Measurements from ENCODE around the gene BSND.
"Not testable (repeated sequence)": the region's sequence is repeated elsewhere in the genome, so short reads cannot be mapped to it uniquely, and the experiment has no call there.

The BSND gene

DNA sequence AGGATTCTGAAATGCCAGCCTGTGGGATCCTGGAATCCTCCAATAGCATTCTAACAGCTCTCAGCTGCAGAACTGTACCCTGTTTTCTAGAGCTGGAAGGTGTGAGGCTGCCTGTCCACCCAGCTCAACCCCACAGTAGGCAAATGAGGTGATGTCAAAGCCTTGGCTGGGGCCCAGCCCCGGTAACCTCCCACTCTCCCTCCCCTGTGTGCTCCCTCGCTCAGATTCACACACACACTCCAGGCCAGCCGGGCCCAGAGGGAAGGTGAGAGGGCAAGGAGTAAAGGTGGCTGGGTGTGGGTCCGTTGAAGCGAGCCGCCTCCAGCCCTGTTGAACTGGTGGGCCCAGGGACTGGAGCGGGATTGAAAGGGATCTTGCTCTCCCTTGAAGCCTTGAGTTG lies at the start of gene BSND:
TSS of gene BSND (plus strand) at position 257 of the 400 bp plus-strand sequence. CDS start 254 bp downstream, outside the sequence.
- no peak for DNase-seq

DNA sequence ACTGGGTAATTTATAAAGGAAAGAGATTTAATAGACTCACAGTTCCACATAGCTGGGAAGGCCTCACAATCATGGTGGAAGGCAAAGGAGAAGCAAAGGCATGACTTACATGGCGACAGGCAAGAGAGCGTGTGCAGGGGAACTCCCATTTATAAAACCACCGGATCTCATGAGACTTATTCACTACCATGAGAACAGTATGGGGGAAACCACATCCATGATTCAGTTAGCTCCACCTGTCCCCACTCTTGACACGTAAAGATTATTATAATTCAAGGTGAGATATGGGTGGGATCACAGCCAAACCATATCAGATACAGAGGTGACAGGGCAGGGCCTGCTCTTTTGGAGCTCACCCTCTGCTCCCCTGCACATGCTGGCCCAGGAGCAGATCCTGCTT lies 49.7 kb upstream of the BSND start:
- no peak for DNase-seq

DNA sequence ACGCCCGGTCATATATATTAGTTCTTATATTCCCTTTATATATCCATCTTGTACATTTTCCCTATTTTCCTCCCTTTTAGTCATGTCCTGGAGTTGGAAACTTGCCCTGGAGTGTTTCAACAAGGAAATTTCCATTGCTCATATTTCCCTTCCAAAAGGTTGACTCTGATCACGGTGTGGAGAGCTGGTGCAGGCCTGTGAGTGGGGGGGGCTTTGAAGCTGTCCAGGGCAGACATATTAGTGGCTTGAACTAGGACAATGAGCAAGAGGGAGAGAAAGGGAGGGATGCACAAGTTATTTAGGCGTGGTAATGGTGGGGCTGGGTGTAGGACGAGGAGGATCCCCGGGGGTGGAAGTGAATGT lies 48.7 kb upstream of the BSND start:
- no peak for DNase-seq

DNA sequence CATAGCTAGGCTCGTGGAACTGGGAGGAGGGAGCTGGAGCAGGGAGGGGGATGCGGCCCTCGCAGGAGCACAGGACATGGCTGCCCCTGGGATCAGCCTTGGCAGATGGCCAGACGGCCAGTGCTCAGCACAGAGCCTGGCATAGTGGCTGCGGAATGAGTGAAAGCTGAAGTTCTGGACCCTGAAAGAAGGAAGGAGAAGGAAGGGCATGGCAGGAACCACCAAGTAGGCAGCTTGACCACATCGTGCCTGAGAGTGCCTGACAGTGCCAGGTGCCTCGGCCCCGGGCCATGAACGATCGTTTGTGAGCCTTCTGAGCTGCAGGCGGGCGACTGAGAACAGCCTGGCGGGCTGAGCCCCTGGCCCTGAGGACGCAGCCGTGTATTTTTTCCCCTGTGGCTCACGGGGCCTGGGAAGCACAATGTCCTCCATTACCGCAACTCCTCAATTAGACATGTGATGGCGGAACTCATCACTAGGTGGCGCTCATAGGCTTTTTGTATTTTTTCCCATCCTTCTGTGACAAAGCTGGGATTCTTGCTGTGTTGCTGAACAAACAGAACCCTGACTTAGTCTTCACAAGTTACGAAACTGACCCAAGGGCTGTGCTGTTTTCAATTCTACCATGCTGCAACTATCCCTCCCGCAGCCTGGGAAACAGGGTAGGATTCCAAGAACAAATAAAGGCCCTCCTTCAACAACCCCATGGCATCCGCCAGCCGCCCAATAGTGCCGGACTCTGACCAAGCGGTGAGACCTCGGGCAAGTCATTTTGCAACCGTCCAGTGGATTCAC lies 48.2 kb upstream of the BSND start:
- no peak for DNase-seq

DNA sequence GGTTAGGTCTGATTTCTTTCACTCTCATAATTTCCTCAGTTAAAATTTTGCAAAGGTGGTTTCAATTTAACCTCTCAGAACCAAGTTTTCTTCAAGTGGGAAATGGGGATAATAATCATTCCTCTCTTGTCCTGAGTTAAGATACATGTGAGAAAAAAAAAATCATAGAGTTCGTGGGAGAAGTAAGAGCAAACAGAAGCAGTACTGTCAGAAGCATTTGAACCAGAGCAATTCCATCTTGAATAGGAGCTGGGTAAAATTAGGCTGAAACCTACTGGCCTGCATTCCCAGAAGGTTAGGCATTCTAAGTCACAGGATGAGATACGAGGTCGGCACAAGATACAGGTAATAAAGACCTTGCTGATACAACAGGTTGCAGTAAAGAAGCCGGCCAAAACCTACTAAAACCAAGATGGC lies 46.9 kb upstream of the BSND start:
- DNase-seq = no peak

DNA sequence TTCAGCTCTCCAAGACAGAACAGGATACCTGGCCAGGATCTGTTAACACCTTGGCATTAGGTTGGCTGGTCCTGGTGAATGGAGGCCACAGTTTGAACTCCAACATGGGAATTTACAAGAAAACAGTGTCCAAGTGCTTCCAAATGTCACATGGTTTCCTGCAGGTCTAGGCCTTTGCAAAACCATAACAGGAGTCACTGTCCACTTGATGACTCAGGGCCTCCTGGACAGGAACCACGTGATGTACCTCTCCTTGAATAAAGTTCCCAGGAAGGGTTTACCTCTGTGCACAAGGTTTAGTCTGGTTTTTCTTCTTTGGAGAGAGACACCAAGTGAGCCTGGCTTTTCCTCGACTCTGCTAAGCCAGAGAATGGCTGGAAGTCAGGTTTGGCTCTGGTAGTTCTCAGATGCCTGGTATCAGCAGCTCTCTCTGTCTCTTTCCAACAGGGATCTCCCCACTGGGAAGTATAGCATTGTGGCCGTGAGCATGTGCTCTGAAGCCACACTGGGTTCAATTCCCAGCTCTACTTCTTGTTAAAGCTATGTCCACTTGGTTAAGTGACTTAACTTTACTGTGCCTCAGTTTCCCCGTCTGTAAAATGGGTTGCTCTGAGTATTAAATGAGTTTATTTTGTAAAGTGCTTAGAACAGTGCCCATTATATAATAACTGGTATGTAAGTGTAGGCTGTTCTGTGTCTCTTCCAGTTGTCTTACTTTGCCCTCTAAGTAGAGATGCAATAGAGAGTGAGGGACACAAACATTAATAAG lies 45.6 kb upstream of the BSND start:
- DNase-seq = no peak

DNA sequence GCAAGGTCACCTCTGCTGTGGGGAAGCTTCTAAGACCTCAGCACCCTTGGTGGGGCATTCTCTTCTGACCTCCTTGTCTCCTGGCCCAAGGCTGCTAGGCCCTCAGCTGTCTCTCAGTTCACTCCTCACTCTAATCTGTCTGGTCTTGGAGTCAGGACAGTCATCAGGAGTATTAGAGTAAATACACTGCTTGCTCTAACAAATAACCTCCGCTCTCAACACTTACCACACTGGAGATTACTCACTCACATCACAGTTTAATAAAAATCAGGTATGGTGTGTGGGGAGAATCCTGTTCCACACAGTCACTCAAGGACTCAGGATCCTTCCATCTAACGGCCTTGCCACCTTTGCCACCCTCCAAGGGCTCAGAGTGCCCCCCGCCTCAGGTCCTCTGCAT lies 44.9 kb upstream of the BSND start:
- no peak for DNase-seq

DNA sequence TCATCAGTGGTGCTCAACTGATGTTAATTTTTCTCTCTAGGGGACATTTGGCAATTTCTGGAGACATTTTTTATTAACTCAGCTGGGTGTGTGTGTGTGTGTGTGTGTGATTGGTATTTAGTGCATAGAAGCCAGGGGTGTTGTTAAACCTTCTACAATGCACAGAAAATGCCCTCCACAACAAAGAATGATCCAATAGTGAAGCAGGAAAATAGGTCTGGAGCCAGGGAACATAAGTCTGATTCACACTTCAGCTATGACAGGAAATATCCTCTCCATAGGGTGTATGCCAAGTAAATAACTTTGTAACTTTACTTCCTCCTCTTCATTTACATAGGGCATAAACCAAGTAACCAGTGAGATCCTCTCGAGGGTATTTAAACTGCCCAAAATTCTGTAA lies 43.4 kb upstream of the BSND start:
- DNase-seq = no peak

DNA sequence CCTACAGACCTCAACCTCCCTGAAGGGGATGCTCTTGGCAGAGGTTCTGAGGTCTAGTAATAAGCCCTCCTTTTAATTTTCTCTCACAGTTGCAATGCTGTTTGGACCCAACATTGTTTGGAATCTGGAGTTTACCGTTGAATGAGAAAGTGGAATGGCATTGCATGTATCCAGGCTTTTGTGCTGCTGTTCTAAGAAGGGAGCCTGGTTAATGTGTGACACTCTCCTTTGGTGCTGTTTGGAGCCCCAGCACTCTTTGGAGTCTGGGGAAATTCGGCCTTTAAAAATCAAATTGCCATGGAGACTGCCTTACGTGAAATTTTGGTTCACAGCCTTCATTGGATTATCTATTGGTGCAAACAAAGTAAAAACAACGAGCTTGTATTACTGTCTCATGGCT lies 42.0 kb upstream of the BSND start:
- DNase-seq = no peak

DNA sequence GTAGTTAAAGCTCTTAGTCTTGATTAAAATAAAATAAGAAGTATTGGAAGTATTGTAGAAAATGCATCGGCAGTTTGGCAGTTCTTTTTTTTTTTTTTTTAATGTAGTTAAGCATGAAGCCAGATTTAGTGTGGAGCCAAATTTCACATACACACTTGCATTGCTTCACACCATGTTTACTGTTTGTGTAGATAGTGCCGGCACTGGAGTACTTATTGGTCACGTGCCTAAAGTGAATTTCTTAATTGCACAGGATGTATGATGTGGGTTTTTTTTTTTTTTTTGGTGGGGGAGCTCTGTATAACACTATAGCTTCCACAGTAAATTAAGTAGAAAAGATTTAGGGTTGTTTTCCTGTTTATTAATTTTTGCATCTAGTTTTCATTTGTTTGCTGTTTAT lies 39.5 kb upstream of the BSND start:
- DNase-seq = no peak

DNA sequence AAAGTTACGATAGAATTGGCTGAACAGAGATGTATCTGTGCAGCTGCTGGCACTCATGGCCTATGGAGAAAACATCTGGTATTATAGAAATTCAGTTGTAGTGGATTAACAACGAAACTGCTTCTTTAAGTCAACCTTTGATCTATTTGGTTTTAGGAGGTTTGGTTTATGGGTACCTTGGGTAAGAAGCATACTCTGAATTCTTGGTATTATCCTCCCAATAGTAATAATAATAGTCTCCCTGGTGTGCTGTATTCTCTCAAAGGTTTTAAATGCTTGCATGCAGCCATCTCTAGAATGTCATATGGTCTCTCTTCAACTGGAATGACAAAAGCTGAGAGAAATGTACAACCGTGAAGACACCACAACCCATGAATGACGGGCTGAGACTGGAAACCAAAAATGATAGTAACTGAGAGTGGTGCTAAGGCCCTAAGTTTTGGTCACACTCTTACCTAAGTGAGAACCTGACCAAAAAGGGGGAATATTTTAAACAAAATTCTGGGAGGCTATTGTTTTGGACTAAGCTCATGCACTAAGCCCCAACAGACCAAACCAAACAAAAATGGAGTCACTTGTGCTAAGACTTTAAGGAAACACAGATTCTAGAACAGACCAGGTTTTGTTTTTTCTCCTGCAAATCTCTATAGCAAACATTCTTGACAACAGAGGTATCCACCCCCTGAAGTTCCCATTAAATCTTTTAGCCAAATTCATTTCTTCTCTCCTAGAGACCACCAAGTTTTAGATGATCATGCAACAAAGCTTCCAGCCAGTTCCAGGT lies 35.9 kb upstream of the BSND start:
- no peak for DNase-seq

DNA sequence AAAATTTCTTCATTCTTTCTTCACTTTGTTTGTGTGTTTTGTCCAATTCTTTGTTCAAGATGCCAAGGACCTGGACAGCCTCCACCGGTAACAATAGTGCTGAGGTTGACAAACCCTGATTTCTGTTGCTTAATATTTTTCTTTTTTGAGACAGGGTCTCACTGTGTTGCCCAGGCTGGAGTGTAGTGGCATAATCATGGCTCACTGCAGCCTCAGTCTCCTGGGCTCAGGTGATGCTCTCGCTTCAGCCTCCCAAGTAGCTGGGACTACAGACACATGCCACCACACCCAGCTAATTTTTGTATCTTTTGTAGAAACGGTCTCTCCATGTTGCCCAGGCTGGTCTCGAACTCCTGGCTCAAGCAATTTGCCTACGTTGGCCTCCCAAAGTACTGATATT lies 34.9 kb upstream of the BSND start:
- DNase-seq = not testable (repeated sequence)

DNA sequence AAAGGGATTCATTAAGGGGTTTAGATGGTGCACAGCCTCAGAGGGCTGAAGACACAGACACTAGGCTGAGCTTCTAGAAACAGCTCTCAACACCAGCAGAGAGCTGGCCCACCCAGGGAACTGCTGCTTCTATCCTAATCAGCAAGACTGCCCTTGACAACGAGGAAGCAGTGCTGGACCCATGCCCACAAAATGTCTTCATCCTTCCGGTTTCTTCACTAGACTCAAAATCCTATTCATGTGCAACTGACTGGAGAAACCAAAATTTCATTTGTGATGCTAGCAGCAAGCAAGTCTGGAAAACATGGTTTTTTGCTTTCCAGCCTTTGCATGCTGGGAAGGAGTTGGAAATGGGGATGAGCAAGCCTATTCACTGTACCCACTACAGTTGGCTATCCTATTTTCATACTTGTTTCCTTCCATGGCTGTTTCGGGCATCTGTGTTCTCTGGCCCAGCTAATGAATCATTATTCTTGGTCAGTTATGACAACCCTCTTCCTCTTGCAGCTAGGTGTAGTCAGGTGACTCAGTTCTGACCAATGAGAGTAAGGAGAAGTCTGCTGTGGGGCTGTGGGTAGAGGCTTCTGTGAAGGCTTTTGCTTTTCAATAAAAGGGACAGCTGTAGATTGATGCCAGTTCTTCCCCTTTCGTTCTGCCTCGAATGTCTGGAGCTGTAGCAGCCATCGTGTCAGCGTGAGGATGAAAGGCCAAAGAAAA lies 33.0 kb upstream of the BSND start:
- DNase-seq = no peak

DNA sequence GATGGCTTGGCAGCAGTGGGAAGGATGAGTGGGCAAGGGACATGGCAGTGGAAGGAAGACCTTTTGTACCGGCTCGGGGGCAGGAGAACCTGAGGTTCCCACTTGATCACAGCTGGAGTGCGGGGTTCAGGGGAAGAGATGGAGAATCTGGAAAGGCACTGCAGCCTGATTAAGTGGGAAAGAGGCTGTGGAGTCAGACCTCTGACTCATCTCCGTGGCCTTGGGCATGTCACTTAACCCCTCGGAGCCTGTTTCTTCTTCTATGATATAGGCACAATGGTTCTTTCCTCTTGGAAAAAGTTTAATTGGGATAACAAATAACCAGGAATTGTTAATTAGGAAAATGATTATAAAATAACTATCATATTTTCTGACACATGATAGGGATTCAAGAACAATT lies 31.4 kb upstream of the BSND start:
- DNase-seq = no peak

DNA sequence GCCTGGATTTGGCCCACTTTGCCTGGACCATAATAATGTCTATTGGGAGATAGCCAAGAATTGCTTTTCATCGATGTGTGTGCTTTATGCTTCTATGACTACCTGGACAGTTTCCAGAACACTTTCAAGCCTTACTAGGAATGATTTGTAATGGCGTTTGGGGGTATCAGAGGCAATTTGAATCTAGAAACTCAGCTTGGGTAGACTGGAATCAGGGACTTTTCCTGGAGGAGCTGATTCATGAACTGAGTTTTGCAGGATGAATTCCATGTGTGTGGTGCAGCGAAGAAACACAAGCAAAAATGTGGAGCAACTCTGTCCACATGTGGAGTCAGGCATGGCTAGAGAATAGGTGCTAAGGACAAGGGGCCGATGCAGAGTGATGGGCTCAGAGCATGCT lies 30.2 kb upstream of the BSND start:
- no peak for DNase-seq

DNA sequence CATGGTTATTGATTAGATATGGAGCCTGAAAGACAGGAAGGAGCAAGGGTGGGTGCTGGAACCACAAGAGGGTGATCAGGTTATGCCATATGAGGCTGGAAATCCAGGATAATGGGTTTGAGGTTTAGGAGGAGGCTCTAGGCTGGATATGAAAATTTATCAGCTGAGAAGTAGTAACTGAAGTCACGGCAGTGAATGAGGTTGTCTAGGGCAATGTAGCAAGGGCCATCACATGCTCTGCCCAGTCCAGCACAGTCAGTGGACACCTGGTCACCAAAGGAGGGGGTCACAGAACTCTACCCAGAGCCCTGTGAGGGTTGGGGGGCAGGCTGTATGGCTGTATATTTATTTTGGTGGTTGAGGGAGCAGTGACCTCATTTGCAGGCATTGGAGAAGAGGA lies 28.9 kb upstream of the BSND start:
- DNase-seq = no peak

DNA sequence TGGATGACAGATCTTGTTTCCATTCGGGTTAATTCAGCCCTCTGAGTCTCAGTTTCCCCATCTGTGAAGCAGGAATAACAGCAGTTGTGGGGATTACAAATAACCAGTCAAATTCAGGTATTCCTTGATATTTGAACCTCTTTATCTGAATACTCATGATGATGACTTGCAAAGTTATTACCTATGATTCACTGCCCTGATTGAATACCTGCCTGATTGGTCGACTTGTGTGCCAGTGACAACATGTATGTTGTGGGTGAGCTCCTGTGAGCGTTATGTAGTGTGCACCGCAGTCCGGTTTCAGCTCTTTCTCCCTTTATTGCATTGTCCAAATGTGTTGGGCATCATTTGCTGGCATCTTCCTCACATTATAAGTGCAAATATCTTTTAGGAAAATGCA lies 27.8 kb upstream of the BSND start:
- DNase-seq = no peak

DNA sequence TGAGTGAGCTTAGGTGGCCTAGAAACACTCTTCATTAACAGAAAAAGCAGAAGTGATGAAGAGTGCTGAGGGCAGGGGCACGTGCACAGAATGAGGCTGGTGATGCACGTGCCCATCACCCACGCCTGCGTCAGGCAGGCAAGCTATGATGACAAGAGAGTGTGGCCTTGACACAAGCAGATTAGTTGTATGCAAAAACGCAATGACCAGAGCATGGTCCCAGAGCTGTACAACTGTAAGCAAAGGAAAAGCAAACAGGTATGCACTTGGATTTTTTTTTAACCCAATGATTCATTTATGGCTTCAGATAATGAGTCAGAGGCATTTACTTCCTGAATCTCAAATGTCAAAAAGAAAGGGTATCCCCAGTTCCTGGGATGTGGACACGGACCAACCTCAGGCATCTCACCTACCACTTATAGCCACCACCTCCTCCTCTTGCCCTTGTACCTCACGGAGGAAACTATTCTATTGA lies 27.4 kb upstream of the BSND start:
- no peak for DNase-seq

DNA sequence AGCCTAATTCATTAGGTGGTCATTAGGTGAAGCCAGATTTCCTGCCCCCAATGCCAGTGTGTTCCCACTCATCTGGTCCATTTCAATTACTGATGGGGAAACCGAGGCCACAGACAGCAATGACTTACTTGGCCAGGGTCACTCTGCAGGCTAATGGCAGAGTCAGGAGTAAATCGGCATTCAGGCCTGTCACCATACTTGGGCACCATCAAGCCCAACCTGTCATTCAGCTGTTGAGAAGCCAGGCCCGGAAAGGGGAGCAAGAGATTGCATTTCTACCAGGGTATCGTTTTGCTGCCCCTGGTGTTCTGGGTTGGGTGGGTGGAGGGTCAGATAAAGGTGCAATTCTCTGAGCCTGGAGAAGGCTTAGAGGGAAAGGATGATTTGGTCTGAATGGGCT lies 26.3 kb upstream of the BSND start:
- DNase-seq = no peak

DNA sequence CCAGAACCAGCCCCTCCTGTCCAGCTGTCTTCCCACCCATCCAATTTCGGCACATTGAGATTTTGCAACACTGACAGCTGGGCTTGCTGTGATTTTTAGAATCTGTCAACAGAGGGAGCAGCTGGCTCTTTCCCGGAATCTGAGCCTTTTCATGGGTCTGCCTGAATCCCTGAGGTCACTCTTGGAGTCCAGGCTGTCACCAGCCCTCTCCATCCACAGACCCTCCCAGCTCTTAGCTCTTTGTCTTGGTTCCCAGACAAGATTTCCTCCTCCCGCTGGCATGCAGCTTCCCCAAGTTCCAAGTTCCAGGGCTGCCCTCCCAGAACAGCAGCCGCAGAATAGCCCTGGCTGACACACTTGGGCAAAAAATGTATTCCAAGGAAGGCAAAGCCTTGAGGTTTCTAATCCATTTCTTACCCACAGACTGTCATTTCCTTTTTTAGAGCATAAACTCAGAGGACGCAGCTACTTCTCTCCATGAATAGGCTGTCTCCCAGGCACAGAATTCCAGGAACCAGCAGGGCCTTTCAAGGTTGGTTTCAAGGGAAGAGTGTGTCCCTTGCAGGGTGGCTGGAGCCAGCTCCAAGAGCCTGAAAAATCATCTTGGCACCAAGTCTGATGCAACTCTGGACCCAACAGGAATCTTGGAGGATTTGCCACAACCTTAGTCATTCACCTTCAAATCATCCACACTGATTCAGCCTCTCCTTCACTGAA lies 25.4 kb upstream of the BSND start:
- no peak for DNase-seq

DNA sequence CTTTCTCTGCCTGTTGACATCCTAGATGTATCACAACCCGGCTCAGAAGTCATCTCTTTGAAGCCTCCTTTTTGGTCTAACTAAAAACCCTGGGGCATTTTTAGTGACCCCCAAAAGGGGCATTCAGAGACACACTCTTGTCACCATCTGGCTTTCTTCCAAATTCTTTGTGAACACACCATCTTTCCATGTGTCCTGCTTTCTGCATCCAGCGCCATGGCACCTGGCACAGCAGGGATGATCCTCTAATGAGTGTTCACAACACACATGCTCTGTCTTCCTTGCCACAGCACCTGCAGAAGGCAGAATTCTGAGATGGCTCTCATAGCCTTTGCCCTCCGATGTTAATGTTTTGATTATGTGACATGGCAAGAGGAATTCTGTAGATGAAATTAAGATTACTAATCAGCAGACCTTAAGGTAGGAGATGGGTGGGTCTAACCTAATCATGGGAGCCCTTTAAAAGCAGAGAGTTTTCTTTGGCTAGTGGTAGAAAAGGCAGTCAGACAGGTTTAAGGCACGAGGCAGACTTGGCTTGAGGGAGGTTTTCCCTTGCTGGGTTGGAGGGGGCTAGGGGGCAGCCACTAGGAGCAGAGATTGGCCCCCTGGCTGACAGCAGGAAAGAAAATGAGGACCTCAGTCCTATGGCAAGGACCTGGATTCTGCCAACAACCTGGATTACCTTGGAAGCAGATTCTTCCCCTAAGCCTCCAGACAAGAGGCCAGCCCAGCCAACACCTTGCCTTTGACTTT lies 23.2 kb upstream of the BSND start:
- no peak for DNase-seq

DNA sequence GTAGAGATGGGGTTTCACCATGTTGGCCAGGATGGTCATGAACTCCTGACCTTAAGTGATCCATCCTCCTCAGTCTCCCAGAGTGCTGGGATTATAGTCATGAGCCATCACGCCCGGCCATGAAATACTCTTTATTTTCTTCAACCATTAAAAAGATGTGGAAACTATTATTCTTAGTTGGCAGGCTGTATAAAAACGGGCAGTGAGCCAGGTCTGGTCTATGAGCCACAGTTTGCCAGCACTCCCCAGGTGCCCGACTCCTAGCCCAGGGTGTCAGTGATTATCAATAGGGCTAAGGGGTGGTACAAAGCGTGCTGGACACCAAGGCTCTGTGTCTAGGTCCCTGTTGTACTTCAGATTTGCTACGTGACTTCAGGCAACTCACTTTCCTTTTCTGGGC lies 22.0 kb upstream of the BSND start:
- DNase-seq = no peak

Data from NCI-H524 treated with DMSO at 0.1 percent for 48 hours (cell line).